Esophagus squamous epithelium (tissue), 5 donors: ENCODE data around the gene PTPRN. TPM values are rescaled to one million over a fixed set of nuclear protein-coding genes. Genes with fewer than 3 reads are reported as not detected.

Experiments used
- DNase-seq: peaks from one replicate; lab custom pipeline; 2025; lab: John Stamatoyannopoulos, UW
- H3K27ac ChIP-seq, 4 donors: fragments of 200-600 bp; sonication (generic); one replicate each; pipeline ENCODE4 v1.5.1; 2016 to 2019; ENCODE audit warnings: mild to moderate bottlenecking in 1 of 4
- H3K27me3 ChIP-seq, 4 donors: fragments of 200-600 bp; sonication (generic); 1 replicate in 3 of 4; 2 replicates in 1 of 4; pipeline versions ENCODE4 v1.5.1 to v1.6.0; 2017 to 2021; ENCODE audit warnings: antibody characterized with exemption in 1 of 4
- H3K36me3 ChIP-seq, 3 donors: fragments of 200-600 bp; sonication (generic); one replicate each; pipeline ENCODE4 v1.5.1; 2016 to 2019
- H3K4me1 ChIP-seq, 3 donors: fragments of 200-600 bp; sonication (generic); one replicate each; pipeline ENCODE4 v1.5.1; 2017 to 2019
- H3K4me3 ChIP-seq, 4 donors: fragments of 200-600 bp; sonication (generic); 1 replicate in 3 of 4; 2 replicates in 1 of 4; pipeline ENCODE4 v1.5.1; 2016 to 2019; ENCODE audit warnings: mild to moderate bottlenecking in 2 of 4, moderate library complexity in 1 of 4
- H3K9me3 ChIP-seq, 3 donors: fragments of 200-600 bp; sonication (generic); one replicate each; pipeline ENCODE4 v1.5.1; 2016 to 2019
- CTCF ChIP-seq, 6 experiments: fragments of 450-650 bp in 4 of 6; fragments of 200-600 bp in 2 of 6; sonication (generic) in 2 of 6; IDR thresholded peaks; one replicate each; pipeline ENCODE4 v1.5.1; 2016 to 2019; ENCODE audit warnings: antibody characterized with exemption in 6 of 6, mild to moderate bottlenecking in 4 of 6, moderate library complexity in 4 of 6
- POLR2A ChIP-seq, 4 donors: fragments of 450-650 bp; IDR thresholded peaks; one replicate each; pipeline ENCODE4 v1.6.1; 2017; ENCODE audit warnings: antibody characterized with exemption in 4 of 4, mild to moderate bottlenecking in 4 of 4, moderate library complexity in 3 of 4
- WGBS, 2 donors: methylation state at CpG; one replicate each; pipeline ENCODE4 v1.1.5; 2018; 5-methylcytosine and 5-hydroxymethylcytosine counted together
- intact Hi-C: fragments of 100-400 bp; cut with DNase I; formaldehyde crosslinking; loops from one replicate; pipeline ENCODE4 v1.15.0; 2022
- total RNA-seq, 4 donors: library from RNA; depleted of rRNA; stranded (reverse); fragments of >200 nt; gene quantifications; one replicate each; pipeline ENCODE4 v1.1.0, GENCODE V29; 2016
- donor health status: DM: yes; HTN: yes; CAD: no.

PTPRN gene
- total RNA-seq, 4 donors from 2014 or later, result not detected

GRCh38 chr2:219273937-219274336 is 35.3 kb downstream of the PTPRN start:
- Histone ChIP-seq H3K27ac (peak overlapping the region; percentile 85 to 91 (median 90)), H3K27me3 (no peaks in the 10 kb centered on the region), H3K4me3 (no peak overlapping the region), H3K9me3 (no peaks in the 10 kb centered on the region), H3K4me1 (peaks cover 13 to 54% (median 27%) of the 10 kb centered on the region in 3 donors), H3K36me3 (no peaks in the 10 kb centered on the region)
- TF ChIP-seq CTCF (IDR thresholded peaks at IDR 0.05) (no peak), POLR2A (IDR thresholded peaks at IDR 0.05) (no peak)
- WGBS, 2 donors, result 17 to 78% methylated on average over 1 to 3 of the region's 3 CpGs
- intact Hi-C loops, result no loop called here
- no peak for DNase-seq

GRCh38 chr2:219272995-219273394 is 36.2 kb downstream of the PTPRN start:
- DNase-seq, result no peak
- Histone ChIP-seq H3K4me1 (peaks cover 6 to 45% (median 18%) of the 10 kb centered on the region in 3 donors), H3K9me3 (no peaks in the 10 kb centered on the region), H3K27me3 (no peaks in the 10 kb centered on the region), H3K36me3 (no peaks in the 10 kb centered on the region), H3K27ac (no peak overlapping the region), H3K4me3 (no peak overlapping the region)
- intact Hi-C loops, result no loop called here
- TF ChIP-seq CTCF (IDR thresholded peaks at IDR 0.05), result no peak
- TF ChIP-seq POLR2A (IDR thresholded peaks at IDR 0.05), result no peak
- WGBS, 2 donors, result 60 to 64% methylated on average over 2 of the region's 2 CpGs

- H3K36me3 ChIP-seq, result no peaks in the 10 kb centered on the region
- DNase-seq, result no peak
- peaks cover 0 to 39% (median 13%) of the 10 kb centered on the region in 3 donors for H3K4me1 ChIP-seq
- H3K4me3 ChIP-seq, result no peak overlapping the region
- H3K9me3 ChIP-seq, result no peaks in the 10 kb centered on the region
- H3K27me3 ChIP-seq, result no peaks in the 10 kb centered on the region
- intact Hi-C loops, result no loop called here
- TF ChIP-seq CTCF (IDR thresholded peaks at IDR 0.05), result no peak
- TF ChIP-seq POLR2A (IDR thresholded peaks at IDR 0.05), result no peak
- no peak overlapping the region for H3K27ac ChIP-seq
- WGBS, 2 donors, result 80 to 84% methylated on average over 1 to 4 of the region's 4 CpGs
Observed at GRCh38 chr2:219272356-219272755, 36.8 kb downstream of the PTPRN start.

- intact Hi-C loops, result no loop called here
- no peak for TF ChIP-seq CTCF (IDR thresholded peaks at IDR 0.05)
- H3K36me3 ChIP-seq, result no peaks in the 10 kb centered on the region
- H3K4me1 ChIP-seq, result peaks cover 0 to 30% (median 10%) of the 10 kb centered on the region in 3 donors
- no peak for DNase-seq
- H3K9me3 ChIP-seq, result no peaks in the 10 kb centered on the region
- H3K27me3 ChIP-seq, result no peaks in the 10 kb centered on the region
- 88 to 89% methylated on average over 2 of the region's 2 CpGs for WGBS, 2 donors
- H3K4me3 ChIP-seq, result no peak overlapping the region
- H3K27ac ChIP-seq, result no peak overlapping the region
Observed at GRCh38 chr2:219271021-219271420, 38.2 kb downstream of the PTPRN start.

GRCh38 chr2:219270055-219270372 is 39.2 kb downstream of the PTPRN start:
- intact Hi-C loops, result no loop called here
- no peaks in the 10 kb centered on the region for H3K27me3 ChIP-seq
- no peak for DNase-seq
- WGBS, 2 donors, result 80 to 93% methylated on average over 3 to 4 of the region's 5 CpGs
- H3K36me3 ChIP-seq, result no peaks in the 10 kb centered on the region
- H3K4me1 ChIP-seq, result peaks cover 0 to 29% (median 10%) of the 10 kb centered on the region in 3 donors
- no peak for TF ChIP-seq POLR2A (IDR thresholded peaks at IDR 0.05)
- TF ChIP-seq CTCF (IDR thresholded peaks at IDR 0.05), result no peak
- no peak overlapping the region for H3K27ac ChIP-seq
- H3K9me3 ChIP-seq, result no peaks in the 10 kb centered on the region
- no peak overlapping the region for H3K4me3 ChIP-seq
